GM12891 (cell line): ENCODE data around the gene TSC22D2.

ENCODE experiments used
- PAX5 ChIP-seq: IDR thresholded peaks from 2 replicates; pipeline ENCODE4 v1.6.1; 2011; ENCODE audit warnings: low read length, moderate library complexity, mild to moderate bottlenecking; ENCODE audit not compliant: insufficient read depth, severe bottlenecking
- POLR2A ChIP-seq: IDR thresholded peaks from 2 replicates; pipeline ENCODE4 v1.6.1; 2011; ENCODE audit warnings: low read depth, low read length, control low read depth
- POLR2AphosphoS5 ChIP-seq: IDR thresholded peaks from 2 replicates; pipeline ENCODE4 v1.6.1; 2011; ENCODE audit warnings: low read depth, low read length, control low read depth
- POU2F2 ChIP-seq: IDR thresholded peaks from 2 replicates; pipeline ENCODE4 v1.6.1; 2011; ENCODE audit warnings: low read depth, mild to moderate bottlenecking, control low read depth, low read length, moderate library complexity
- SPI1 ChIP-seq: IDR thresholded peaks from 2 replicates; pipeline ENCODE4 v1.6.1; 2011; ENCODE audit warnings: low read depth, low read length, control low read depth
- TAF1 ChIP-seq: IDR thresholded peaks from 2 replicates; pipeline ENCODE4 v1.6.1; 2011; ENCODE audit warnings: low read depth, low read length, control low read depth

- TF ChIP-seq POLR2A = no peak
- TF ChIP-seq TAF1 = no peak
- TF ChIP-seq POLR2AphosphoS5 = no peak
- no peak for TF ChIP-seq PAX5
- no peak for TF ChIP-seq SPI1
- TF ChIP-seq POU2F2 = no peak
Measured at GRCh38 chr3:150479370-150479769, 71.3 kb downstream of the TSC22D2 start.
